Adrenal gland (tissue), 5 donors: ENCODE data around the gene BSDC1.

Source experiments
- POLR2A ChIP-seq, 2 donors: fragments of 450-650 bp; IDR thresholded peaks; one replicate each; pipeline ENCODE4 v1.6.1; 2017; ENCODE audit warnings: antibody characterized with exemption in 2 of 2, mild to moderate bottlenecking in 2 of 2, moderate library complexity in 1 of 2
- TF ChIP-seq, protein P1 (sequence below), 6 experiments: fragments of 450-650 bp in 4 of 6; fragments of 200-600 bp in 2 of 6; sonication (generic) in 1 of 6; IDR thresholded peaks; 1 replicate in 5 of 6; 2 replicates in 1 of 6; pipeline versions ENCODE4 v1.5.1 to v1.8.0; 2016 to 2021; ENCODE audit warnings: antibody characterized with exemption in 6 of 6, mild to moderate bottlenecking in 2 of 6, moderate library complexity in 1 of 6
- donor health status: DM: no; HTN: no; CAD: no.

DNA sequence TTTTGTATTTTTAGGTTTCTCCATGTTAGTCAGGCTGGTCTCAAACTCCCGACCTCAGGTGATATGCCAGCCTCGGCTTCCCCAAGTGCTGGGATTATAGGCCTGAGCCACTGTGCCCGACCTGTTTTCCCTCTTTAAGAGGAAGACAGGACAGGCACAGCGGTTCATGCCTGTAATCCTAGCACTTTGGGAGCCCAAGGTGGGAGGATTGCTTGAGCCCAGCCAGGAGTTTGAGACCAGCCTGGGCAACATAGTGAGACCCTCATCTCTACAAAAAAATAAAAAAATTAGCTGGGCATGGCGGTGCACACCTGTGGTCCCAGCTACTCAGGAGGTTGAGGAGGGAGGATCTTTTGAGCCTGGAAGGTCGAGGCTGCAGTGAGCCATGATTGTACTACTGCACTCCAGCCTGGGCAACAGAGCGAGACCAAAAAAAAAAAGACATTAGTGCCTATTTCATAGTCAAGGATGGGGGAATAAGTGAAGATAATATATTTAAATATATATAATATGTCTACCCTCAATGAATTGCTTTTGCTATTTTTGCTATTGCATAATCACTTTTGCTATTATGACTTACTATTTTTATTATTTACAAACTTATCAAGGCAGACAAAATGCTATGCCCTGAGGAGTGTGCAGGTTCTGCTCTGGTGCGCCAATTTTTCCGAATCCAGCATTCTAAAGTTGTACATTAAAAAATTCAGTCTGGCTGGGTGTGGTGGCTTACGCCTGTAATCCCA, 75.9 kb downstream of the BSDC1 start:
- TF ChIP-seq POLR2A (IDR thresholded peaks at IDR 0.05): no peak
- TF ChIP-seq, protein P1, sequence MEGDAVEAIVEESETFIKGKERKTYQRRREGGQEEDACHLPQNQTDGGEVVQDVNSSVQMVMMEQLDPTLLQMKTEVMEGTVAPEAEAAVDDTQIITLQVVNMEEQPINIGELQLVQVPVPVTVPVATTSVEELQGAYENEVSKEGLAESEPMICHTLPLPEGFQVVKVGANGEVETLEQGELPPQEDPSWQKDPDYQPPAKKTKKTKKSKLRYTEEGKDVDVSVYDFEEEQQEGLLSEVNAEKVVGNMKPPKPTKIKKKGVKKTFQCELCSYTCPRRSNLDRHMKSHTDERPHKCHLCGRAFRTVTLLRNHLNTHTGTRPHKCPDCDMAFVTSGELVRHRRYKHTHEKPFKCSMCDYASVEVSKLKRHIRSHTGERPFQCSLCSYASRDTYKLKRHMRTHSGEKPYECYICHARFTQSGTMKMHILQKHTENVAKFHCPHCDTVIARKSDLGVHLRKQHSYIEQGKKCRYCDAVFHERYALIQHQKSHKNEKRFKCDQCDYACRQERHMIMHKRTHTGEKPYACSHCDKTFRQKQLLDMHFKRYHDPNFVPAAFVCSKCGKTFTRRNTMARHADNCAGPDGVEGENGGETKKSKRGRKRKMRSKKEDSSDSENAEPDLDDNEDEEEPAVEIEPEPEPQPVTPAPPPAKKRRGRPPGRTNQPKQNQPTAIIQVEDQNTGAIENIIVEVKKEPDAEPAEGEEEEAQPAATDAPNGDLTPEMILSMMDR (IDR thresholded peaks at IDR 0.05): no peak
